AG04450 (cell line): ENCODE measurements around the gene IRF2. TPM values are rescaled to one million over a fixed set of nuclear protein-coding genes. Genes with fewer than 3 reads are reported as not detected.

Source experiments
- CTCF ChIA-PET: fragments of 300-600, 350-600 bp; formaldehyde crosslinking; extraction: SDS; loops from one replicate; lab custom pipeline; 2022; ENCODE audit warnings: antibody characterized with exemption, inconsistent platforms; lab: Charles Lee
- POLR2A ChIA-PET: fragments of 350-600 bp; formaldehyde crosslinking; extraction: SDS; loops from one replicate; lab custom pipeline; 2021; ENCODE audit warnings: antibody characterized with exemption, inconsistent platforms; lab: Yijun Ruan, JAX
- DNase-seq: peaks from one replicate; pipeline ENCODE4 v3.0.0-alpha.2; 2011; ENCODE audit warnings: low read depth, low spot score
- H3K27ac ChIP-seq: one replicate; pipeline ENCODE4 v1.5.1; 2012; ENCODE audit warnings: low read depth, low read length, control low read depth
- H3K27me3 ChIP-seq: one replicate; pipeline ENCODE4 v1.6.0; 2012; ENCODE audit warnings: low read length; ENCODE audit not compliant: control insufficient read depth, insufficient read depth
- H3K4me3 ChIP-seq: 2 replicates; pipeline ENCODE4 v1.5.1; 2011; ENCODE audit warnings: mild to moderate bottlenecking, low read depth, low read length, control low read depth
- H3K9me3 ChIP-seq: 2 replicates; pipeline ENCODE4 v1.5.1; 2012; ENCODE audit warnings: low read length; ENCODE audit not compliant: control insufficient read depth, insufficient read depth
- polyA plus RNA-seq: library from polyadenylated mRNA; depleted of rRNA; stranded (reverse); fragments of >200 nt; gene quantifications from 2 replicates; pipeline ENCODE4 v1.2.3, GENCODE V29; 2011
- TF ChIP-seq, protein P1 (sequence below): IDR thresholded peaks from 2 replicates; pipeline ENCODE4 v1.5.1; 2011; ENCODE audit warnings: low read depth, low read length, control low read depth, inconsistent platforms

The IRF2 gene
- polyA plus RNA-seq, 1 experiment, result 39.2 TPM

DNA sequence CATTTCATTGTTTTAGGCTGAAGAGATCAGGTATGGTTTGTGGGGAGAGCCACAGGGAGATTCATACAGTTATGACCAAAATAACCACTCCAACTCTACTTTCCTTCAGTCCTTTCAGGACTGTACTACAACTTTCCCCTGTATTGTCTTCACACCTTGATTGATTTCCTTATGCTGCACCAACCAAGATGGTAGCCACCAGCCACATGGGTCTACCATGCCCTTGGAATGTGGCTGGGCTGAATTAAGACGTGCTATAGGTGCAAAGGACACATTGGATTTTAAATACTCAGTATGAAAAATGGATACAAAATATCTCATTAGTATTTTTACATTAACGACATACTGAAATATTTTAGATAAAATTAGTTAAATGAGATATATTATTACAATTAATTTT is 11.2 kb downstream of the IRF2 start:
- no peak overlapping the region for H3K27ac ChIP-seq
- CTCF ChIA-PET, result interaction anchor here (1.8 kb wide), 1 partner anchor 199 kb away, joined by 8 read pairs; no protein-coding TSS in a partner anchor
- POLR2A ChIA-PET, result no interaction called here

GRCh38 chr4:184462724-184463123 is 11.6 kb downstream of the IRF2 start:
- POLR2A ChIA-PET, result no interaction called here
- TF ChIP-seq, protein P1, sequence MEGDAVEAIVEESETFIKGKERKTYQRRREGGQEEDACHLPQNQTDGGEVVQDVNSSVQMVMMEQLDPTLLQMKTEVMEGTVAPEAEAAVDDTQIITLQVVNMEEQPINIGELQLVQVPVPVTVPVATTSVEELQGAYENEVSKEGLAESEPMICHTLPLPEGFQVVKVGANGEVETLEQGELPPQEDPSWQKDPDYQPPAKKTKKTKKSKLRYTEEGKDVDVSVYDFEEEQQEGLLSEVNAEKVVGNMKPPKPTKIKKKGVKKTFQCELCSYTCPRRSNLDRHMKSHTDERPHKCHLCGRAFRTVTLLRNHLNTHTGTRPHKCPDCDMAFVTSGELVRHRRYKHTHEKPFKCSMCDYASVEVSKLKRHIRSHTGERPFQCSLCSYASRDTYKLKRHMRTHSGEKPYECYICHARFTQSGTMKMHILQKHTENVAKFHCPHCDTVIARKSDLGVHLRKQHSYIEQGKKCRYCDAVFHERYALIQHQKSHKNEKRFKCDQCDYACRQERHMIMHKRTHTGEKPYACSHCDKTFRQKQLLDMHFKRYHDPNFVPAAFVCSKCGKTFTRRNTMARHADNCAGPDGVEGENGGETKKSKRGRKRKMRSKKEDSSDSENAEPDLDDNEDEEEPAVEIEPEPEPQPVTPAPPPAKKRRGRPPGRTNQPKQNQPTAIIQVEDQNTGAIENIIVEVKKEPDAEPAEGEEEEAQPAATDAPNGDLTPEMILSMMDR, result no peak
- Histone ChIP-seq H3K4me3 (no peak overlapping the region), H3K27ac (no peak overlapping the region), H3K27me3 (no peaks in the 10 kb centered on the region), H3K9me3 (no peaks in the 10 kb centered on the region)
- no peak for DNase-seq
- CTCF ChIA-PET, result interaction anchor here (0.8 to 1.8 kb wide), 2 partner anchors 8 to 199 kb away, joined by 3 to 8 read pairs; no protein-coding TSS in a partner anchor

More for the DNA sequence above, 11.2 kb downstream of the IRF2 start:
- TF ChIP-seq, protein P1, result no peak
- Histone ChIP-seq H3K4me3 (no peak overlapping the region), H3K27me3 (no peaks in the 10 kb centered on the region), H3K9me3 (no peaks in the 10 kb centered on the region)
- no peak for DNase-seq

GRCh38 chr4:184461711-184462441 is 12.5 kb downstream of the IRF2 start:
- H3K27ac ChIP-seq, result no peak overlapping the region
- DNase-seq, result no peak
- H3K27me3 ChIP-seq, result no peaks in the 10 kb centered on the region
- POLR2A ChIA-PET, result no interaction called here
- H3K4me3 ChIP-seq, result no peak overlapping the region
- CTCF ChIA-PET, result interaction anchor here (0.8 to 1.8 kb wide), 2 partner anchors 7 to 198 kb away, joined by 3 to 8 read pairs; no protein-coding TSS in a partner anchor
- TF ChIP-seq, protein P1, result no peak
- H3K9me3 ChIP-seq, result no peaks in the 10 kb centered on the region

DNA sequence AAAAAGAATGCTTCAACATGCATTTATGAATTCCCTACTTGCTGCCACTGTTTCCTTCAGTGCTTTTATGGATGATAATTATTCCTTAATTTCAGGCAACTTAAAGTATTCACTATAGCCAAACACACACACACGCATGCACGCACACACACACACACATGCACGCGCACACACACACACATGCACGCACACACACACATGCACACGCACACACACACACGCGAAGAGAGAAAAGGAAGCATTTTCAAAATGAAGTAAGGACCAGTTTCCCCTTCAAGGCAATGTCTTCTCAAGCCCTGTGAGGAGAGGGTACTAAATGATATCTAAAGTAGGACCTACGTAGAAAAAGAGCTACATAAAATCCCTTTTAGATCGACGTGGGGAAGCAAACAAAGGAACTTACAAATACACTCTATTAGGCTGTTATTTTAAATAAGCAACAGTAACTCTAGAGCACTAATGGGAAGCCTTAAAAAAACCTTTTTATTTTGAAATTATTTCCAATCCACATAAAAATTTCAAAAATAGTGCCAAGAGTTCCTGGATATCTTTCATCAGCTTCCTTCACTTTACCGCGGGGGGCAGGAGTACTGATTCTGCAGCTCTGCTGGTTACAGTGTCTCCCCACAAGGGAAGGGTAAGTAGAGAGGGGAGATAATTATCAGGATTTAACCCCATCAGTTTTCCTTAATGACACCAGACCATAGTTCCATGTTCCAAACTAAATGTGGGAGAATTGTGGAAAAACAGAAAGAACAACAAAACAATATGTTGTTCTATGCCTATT is 13.7 kb downstream of the IRF2 start:
- Histone ChIP-seq H3K27ac (no peak overlapping the region), H3K27me3 (no peaks in the 10 kb centered on the region), H3K9me3 (peaks cover 5% of the 10 kb centered on the region; the same call in 1 of the 2 replicates), H3K4me3 (no peak overlapping the region)
- no peak for DNase-seq
- POLR2A ChIA-PET, result no interaction called here
- CTCF ChIA-PET, result no interaction called here
- TF ChIP-seq, protein P1, result no peak

GRCh38 chr4:184459413-184459812 is 14.9 kb downstream of the IRF2 start:
- H3K4me3 ChIP-seq, result no peak overlapping the region
- H3K9me3 ChIP-seq, result peaks cover 5% of the 10 kb centered on the region; the same call in 1 of the 2 replicates
- no peak overlapping the region for H3K27ac ChIP-seq
- POLR2A ChIA-PET, result interaction anchor here (0.5 kb wide), 1 partner anchor 1371 kb away, joined by 6 read pairs; no protein-coding TSS in a partner anchor
- CTCF ChIA-PET, result no interaction called here
- TF ChIP-seq, protein P1, result no peak
- no peak for DNase-seq
- no peaks in the 10 kb centered on the region for H3K27me3 ChIP-seq
